Measurements from ENCODE around the gene STX18. TPM values are rescaled to one million over a fixed set of nuclear protein-coding genes. Genes with fewer than 3 reads are reported as not detected.
A peak's percentile ranks its signal among the peaks of the same experiment; 100 is the strongest.

Gene STX18
- total and polyA plus RNA-seq, 5 experiments from 2014 or later, result 20.0 to 24.9 (median 21.5) TPM

- H3K27me3 Mint-ChIP-seq, result no peaks in the 10 kb centered on the region
- peak overlapping the region in 2 of 10 donors; percentile 53 to 61 for H3K27ac Mint-ChIP-seq
- no peaks in the 10 kb centered on the region for H3K9me3 Mint-ChIP-seq
- DNase-seq, result no peak
- H3K4me1 Mint-ChIP-seq, result peaks cover 12 to 15% (median 14%) of the 10 kb centered on the region in 4 donors
- H3K36me3 Mint-ChIP-seq, result peaks cover 0 to 16% (median 13%) of the 10 kb centered on the region in 3 donors
- no peak for ATAC-seq
- H3K4me3 Mint-ChIP-seq, result no peak overlapping the region
- POLR2A ChIA-PET, result no interaction called here
Observed at GRCh38 chr4:4504783-4505182, 37.1 kb downstream of the STX18 start.

- DNase-seq (peak in 4 of 10 donors; percentile 4 to 24 (median 18)), ATAC-seq (peak; percentile 76 to 91)
- Mint-ChIP-seq H3K27me3 (no peaks in the 10 kb centered on the region), H3K27ac (peak overlapping the region; percentile 8 to 83 (median 64)), H3K4me1 (peaks cover 7 to 15% (median 14%) of the 10 kb centered on the region in 4 donors), H3K36me3 (peaks cover 0 to 9% (median 4%) of the 10 kb centered on the region in 3 donors), H3K4me3 (peak overlapping the region; percentile 62 to 84 (median 77)), H3K9me3 (no peaks in the 10 kb centered on the region)
- POLR2A ChIA-PET, result no interaction called here
Observed at GRCh38 chr4:4502694-4503311, 39.0 kb downstream of the STX18 start.

GRCh38 chr4:4501679-4502078 lies 40.2 kb downstream of the STX18 start:
- Mint-ChIP-seq H3K9me3 (no peaks in the 10 kb centered on the region), H3K4me3 (no peak overlapping the region), H3K27ac (no peak overlapping the region), H3K27me3 (no peaks in the 10 kb centered on the region), H3K36me3 (peaks cover 0 to 4% (median 4%) of the 10 kb centered on the region in 3 donors), H3K4me1 (peaks cover 7 to 15% (median 14%) of the 10 kb centered on the region in 4 donors)
- ATAC-seq (no peak), DNase-seq (no peak)
- POLR2A ChIA-PET, result no interaction called here

- Mint-ChIP-seq H3K4me1 (peaks cover 7 to 22% (median 12%) of the 10 kb centered on the region in 4 donors), H3K4me3 (no peak overlapping the region), H3K27ac (peak overlapping the region in 1 of 10 donors; percentile 55), H3K27me3 (no peaks in the 10 kb centered on the region), H3K9me3 (no peaks in the 10 kb centered on the region), H3K36me3 (peaks cover 0 to 2% (median 0%) of the 10 kb centered on the region in 3 donors)
- no peak for DNase-seq
- no peak for ATAC-seq
- POLR2A ChIA-PET, result no interaction called here
Observed at GRCh38 chr4:4499438-4500123, 42.3 kb downstream of the STX18 start.

GRCh38 chr4:4496592-4497372 lies 45.1 kb downstream of the STX18 start:
- POLR2A ChIA-PET, result no interaction called here
- H3K4me3 Mint-ChIP-seq, result no peak overlapping the region
- peaks cover 0 to 26% (median 6%) of the 10 kb centered on the region in 4 donors for H3K4me1 Mint-ChIP-seq
- DNase-seq (peak in 1 of 10 donors; percentile 51), ATAC-seq (no peak)
- no peaks in the 10 kb centered on the region for H3K9me3 Mint-ChIP-seq
- peak overlapping the region in 3 of 10 donors; percentile 15 to 75 (median 74) for H3K27ac Mint-ChIP-seq
- no peaks in the 10 kb centered on the region for H3K27me3 Mint-ChIP-seq
- H3K36me3 Mint-ChIP-seq, result peaks cover 0 to 2% (median 0%) of the 10 kb centered on the region in 3 donors

- Mint-ChIP-seq H3K4me3 (no peak overlapping the region), H3K9me3 (no peaks in the 10 kb centered on the region), H3K27me3 (no peaks in the 10 kb centered on the region), H3K27ac (no peak overlapping the region), H3K36me3 (peaks cover 0 to 2% (median 0%) of the 10 kb centered on the region in 3 donors), H3K4me1 (peaks cover 0 to 20% (median 7%) of the 10 kb centered on the region in 4 donors)
- ATAC-seq, result no peak
- no peak for DNase-seq
- POLR2A ChIA-PET, result interaction anchor here (0.6 kb wide), 1 partner anchor 183 kb away, joined by 3 read pairs; no protein-coding TSS in a partner anchor
Observed at GRCh38 chr4:4494882-4495281, 47.0 kb downstream of the STX18 start.

- Mint-ChIP-seq H3K27ac (peak overlapping the region in 4 of 10 donors; percentile 24 to 83 (median 42)), H3K9me3 (no peaks in the 10 kb centered on the region), H3K4me3 (peak overlapping the region in 1 of 10 donors; percentile 69), H3K4me1 (peaks cover 0 to 20% (median 7%) of the 10 kb centered on the region in 4 donors), H3K36me3 (peaks cover 0 to 2% (median 0%) of the 10 kb centered on the region in 3 donors), H3K27me3 (no peaks in the 10 kb centered on the region)
- DNase-seq (no peak), ATAC-seq (no peak)
- POLR2A ChIA-PET, result no interaction called here
Observed at GRCh38 chr4:4492161-4492847, 49.5 kb downstream of the STX18 start.

- Mint-ChIP-seq H3K9me3 (no peaks in the 10 kb centered on the region), H3K27me3 (no peaks in the 10 kb centered on the region), H3K36me3 (peaks cover 0 to 2% (median 0%) of the 10 kb centered on the region in 3 donors), H3K27ac (no peak overlapping the region), H3K4me3 (no peak overlapping the region), H3K4me1 (peaks cover 0 to 18% (median 7%) of the 10 kb centered on the region in 4 donors)
- POLR2A ChIA-PET, result no interaction called here
- ATAC-seq (no peak), DNase-seq (no peak)
Observed at GRCh38 chr4:4491396-4491893, 50.4 kb downstream of the STX18 start.

GRCh38 chr4:4490816-4491215 lies 51.0 kb downstream of the STX18 start:
- peaks cover 0 to 14% (median 7%) of the 10 kb centered on the region in 4 donors for H3K4me1 Mint-ChIP-seq
- POLR2A ChIA-PET, result no interaction called here
- no peaks in the 10 kb centered on the region for H3K9me3 Mint-ChIP-seq
- H3K4me3 Mint-ChIP-seq, result no peak overlapping the region
- no peaks in the 10 kb centered on the region for H3K27me3 Mint-ChIP-seq
- H3K36me3 Mint-ChIP-seq, result peaks cover 0 to 2% (median 0%) of the 10 kb centered on the region in 3 donors
- ATAC-seq (no peak), DNase-seq (no peak)
- H3K27ac Mint-ChIP-seq, result no peak overlapping the region

- H3K36me3 Mint-ChIP-seq, result no peaks in the 10 kb centered on the region
- POLR2A ChIA-PET, result interaction anchor here (1.1 kb wide), 1 partner anchor 52 kb away, joined by 3 read pairs; the partner anchor contains the start of gene STX18
- H3K4me3 Mint-ChIP-seq, result no peak overlapping the region
- ATAC-seq, result no peak
- no peak overlapping the region for H3K27ac Mint-ChIP-seq
- H3K9me3 Mint-ChIP-seq, result no peaks in the 10 kb centered on the region
- H3K4me1 Mint-ChIP-seq, result peaks cover 2 to 14% (median 7%) of the 10 kb centered on the region in 4 donors
- H3K27me3 Mint-ChIP-seq, result no peaks in the 10 kb centered on the region
- DNase-seq, result no peak
Observed at GRCh38 chr4:4490041-4490440, 51.8 kb downstream of the STX18 start.

GRCh38 chr4:4488405-4489404 lies 53.1 kb downstream of the STX18 start:
- Mint-ChIP-seq H3K9me3 (no peaks in the 10 kb centered on the region), H3K36me3 (no peaks in the 10 kb centered on the region), H3K4me1 (peaks cover 2 to 10% (median 6%) of the 10 kb centered on the region in 4 donors), H3K4me3 (no peak overlapping the region), H3K27ac (no peak overlapping the region), H3K27me3 (no peaks in the 10 kb centered on the region)
- POLR2A ChIA-PET, result no interaction called here
- ATAC-seq (peak; percentile 90 to 93), DNase-seq (peak; percentile 31 to 77 (median 57))

Measured in naive thymus-derived CD8-positive, alpha-beta T cell (primary cell).